H54 (cell line): ENCODE data around the gene CYSLTR1.

Source experiments
- DNase-seq: peaks from one replicate; pipeline ENCODE4 v3.0.0; 2011; ENCODE audit warnings: low spot score, mixed read lengths; ENCODE audit not compliant: insufficient read length
- FAIRE-seq: peaks from 3 replicates; lab custom pipeline; 2011; peaks lifted over from hg19 to GRCh38; lab: Jason Lieb, UNC
- POLR2A ChIP-seq: IDR thresholded peaks from 2 replicates; pipeline ENCODE4 v1.6.1; 2011; ENCODE audit warnings: low read depth, mild to moderate bottlenecking, low read length

The CYSLTR1 gene

GRCh38 chrX:78327370-78328086 lies at the start of gene CYSLTR1:
Gene CYSLTR1, minus strand, starts transcription at chrX:78327611. Its CDS starts 53,865 bp downstream, at chrX:78273746.
- no peak for DNase-seq
- TF ChIP-seq POLR2A = no peak
- no peak for FAIRE-seq

DNA sequence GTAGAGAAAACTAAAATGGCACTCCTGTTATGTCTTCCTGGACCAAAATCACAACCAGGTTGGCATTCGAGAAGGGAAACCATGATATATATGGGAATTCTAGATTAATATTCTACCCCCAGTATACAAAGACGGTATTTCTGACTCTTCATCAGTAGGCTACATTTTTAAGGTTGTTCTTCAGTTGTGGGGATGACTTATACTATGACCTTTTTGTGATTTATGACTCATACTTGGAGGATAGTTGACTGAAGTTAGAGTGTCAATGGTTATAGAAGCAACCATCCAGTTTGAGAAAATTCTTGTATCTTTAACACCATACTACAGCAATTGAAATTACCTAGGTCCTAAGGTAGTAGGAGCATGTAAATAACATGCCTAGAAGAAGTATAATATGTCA lies 49.8 kb upstream of the CYSLTR1 start:
- FAIRE-seq = no peak
- DNase-seq = no peak
- TF ChIP-seq POLR2A = no peak

DNA sequence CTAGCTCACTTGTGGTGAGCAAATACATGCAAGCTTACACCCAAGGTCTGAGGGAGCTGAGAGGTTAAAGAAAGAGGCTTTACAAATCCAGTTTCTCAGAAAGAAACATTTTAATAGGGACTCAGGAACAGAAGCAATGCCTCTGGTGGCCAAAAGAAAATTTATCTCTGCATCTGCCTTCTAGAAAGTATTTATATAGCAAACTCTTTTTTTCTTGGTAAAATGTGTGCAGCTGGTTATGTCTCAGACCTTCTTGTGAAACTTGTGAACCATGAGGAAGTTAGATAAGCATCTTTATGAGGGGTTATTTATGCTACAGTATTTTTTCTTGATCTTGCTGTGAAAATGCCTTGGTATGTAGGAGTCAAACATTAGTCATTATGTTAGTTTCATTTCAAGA lies 48.5 kb upstream of the CYSLTR1 start:
- DNase-seq (no peak), FAIRE-seq (no peak)
- no peak for TF ChIP-seq POLR2A

DNA sequence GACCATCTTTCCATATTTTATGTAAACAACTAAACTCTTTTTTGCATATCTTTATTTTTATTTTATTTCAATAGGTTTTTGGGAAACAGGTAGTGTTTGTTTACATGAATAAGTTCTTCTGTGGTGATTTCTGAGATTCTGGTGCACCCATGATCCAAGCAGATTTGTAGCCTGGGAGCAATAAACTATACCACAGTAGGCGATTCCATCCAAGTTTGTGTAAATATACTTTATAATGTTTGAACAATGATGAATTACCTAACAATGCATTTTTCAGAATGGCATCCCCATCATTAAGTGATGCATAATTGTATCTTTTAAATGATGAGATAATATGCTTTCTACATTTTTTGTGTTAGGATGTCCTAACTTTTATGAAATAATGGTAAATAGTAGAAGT lies 39.2 kb upstream of the CYSLTR1 start:
- FAIRE-seq (no peak), DNase-seq (no peak)
- no peak for TF ChIP-seq POLR2A

DNA sequence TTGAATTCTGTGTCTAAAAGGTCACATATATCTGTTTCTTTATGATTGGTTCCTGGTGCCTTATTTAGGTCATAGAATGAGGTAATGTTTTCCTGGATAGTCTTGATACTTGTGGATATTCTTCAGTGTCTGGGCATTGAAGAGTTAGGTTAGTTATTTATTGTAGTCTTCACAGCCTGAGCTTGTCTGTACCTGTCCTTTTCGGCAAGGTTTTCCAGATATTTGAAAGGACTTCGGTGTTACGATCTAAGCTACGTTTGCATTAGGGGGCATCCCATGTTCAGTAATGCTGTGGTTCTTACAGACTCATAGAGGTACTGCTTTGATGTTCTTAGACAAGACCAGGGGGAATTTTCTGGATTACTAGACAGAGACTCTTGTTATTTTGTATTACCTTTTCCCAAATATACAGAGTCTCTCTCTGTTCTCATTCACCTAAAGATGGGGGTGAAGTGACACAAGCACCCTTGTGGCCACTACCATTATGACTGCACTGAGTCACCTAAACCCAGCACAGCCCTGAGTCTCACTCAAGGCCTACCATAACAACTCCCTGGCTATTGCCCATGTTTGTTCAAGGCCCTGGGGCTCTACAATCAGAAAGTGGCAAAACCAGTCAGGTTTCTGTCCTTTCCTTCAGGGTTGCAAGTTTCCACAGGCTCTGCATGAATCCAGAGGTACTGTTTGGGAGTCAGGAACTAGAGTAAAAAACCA lies 30.1 kb upstream of the CYSLTR1 start:
- DNase-seq (no peak), FAIRE-seq (no peak)
- no peak for TF ChIP-seq POLR2A

- no peak for FAIRE-seq
- no peak for TF ChIP-seq POLR2A
- no peak for DNase-seq
Measured at GRCh38 chrX:78333521-78333920, 6.1 kb upstream of the CYSLTR1 start.

- DNase-seq (no peak), FAIRE-seq (no peak)
- TF ChIP-seq POLR2A = no peak
Measured at GRCh38 chrX:78331708-78332107, 4.3 kb upstream of the CYSLTR1 start.

- no peak for TF ChIP-seq POLR2A
- FAIRE-seq = no peak
- DNase-seq = no peak
Measured at GRCh38 chrX:78330540-78330939, 3.1 kb upstream of the CYSLTR1 start.

- DNase-seq = no peak
- TF ChIP-seq POLR2A = no peak
- FAIRE-seq = no peak
Measured at GRCh38 chrX:78330068-78330467, 2.7 kb upstream of the CYSLTR1 start.

GRCh38 chrX:78329486-78329885 lies 2.1 kb upstream of the CYSLTR1 start:
- FAIRE-seq (no peak), DNase-seq (no peak)
- no peak for TF ChIP-seq POLR2A

- DNase-seq = no peak
- FAIRE-seq = no peak
- TF ChIP-seq POLR2A = no peak
Measured at GRCh38 chrX:78326401-78326800, 1.0 kb downstream of the CYSLTR1 start.

DNA sequence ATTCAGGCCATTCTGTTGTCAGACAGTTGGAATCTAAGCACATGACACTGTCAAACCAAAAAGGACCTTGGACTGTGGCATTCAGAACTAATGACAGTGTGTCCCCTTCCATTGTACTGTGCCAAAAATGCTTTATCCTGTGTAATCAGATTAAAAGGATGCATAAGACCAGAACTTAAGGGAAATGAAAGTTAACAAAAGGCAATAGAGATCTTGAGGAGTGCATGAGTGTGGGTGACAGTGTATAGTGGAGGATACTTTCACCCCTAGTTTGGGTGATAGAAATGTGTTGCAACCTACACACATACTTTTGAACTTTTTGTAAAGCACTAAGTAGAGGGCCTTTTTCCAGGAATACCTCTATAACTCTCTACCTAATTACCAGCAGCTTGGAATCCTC lies 4.5 kb downstream of the CYSLTR1 start:
- FAIRE-seq (no peak), DNase-seq (no peak)
- TF ChIP-seq POLR2A = no peak

- no peak for DNase-seq
- no peak for FAIRE-seq
- no peak for TF ChIP-seq POLR2A
Measured at GRCh38 chrX:78321809-78322208, 5.6 kb downstream of the CYSLTR1 start.

DNA sequence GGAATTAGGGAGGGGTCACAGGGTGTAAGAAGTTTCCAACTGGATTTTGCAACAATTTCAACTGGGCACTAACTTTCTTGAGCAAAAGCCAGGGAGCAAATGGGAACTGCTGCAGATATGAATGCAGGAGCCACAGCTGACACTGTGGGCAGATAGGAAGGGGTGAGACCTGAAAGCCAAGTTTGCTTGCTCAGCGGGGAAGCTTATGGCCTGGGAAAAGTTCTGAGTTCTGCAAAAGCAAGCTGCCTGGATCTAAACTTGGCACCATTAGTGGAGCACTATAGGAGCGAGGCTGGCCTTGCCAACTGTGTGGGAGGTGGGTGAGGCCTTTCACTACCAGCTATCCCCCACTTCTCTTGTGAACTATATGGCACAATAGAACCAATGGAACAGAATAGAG lies 11.1 kb downstream of the CYSLTR1 start:
- DNase-seq (no peak), FAIRE-seq (no peak)
- no peak for TF ChIP-seq POLR2A

DNA sequence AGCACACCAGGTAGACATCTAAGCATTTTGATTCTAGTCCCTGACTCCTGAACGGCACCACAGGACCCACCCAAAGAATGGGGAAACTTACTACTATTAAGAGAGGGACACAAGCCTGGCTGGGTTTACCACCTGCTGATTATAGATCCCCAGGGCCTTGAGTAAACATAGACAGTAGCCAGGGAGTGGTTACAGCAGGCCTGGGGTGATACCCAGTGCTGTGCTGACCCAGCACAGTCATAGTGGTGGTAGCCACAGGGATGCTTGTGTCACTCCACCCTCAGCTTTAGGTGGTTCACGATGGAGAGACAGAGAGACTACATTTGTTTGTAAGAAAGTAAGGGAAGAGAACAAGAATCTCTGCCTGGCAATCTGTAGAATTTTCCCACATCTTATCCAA lies 11.7 kb downstream of the CYSLTR1 start:
- FAIRE-seq (no peak), DNase-seq (no peak)
- TF ChIP-seq POLR2A = no peak
